ENCODE data around the gene PDE4D. TPM values are rescaled to one million over a fixed set of nuclear protein-coding genes. Genes with fewer than 3 reads are reported as not detected.

Gene PDE4D
- total and polyA plus RNA-seq, 9 donors = 21.1 to 65.9 (median 33.0) TPM

GRCh38 chr5:59107692-59108091 lies 785.8 kb downstream of the PDE4D start:
- Histone ChIP-seq H3K27me3 (ENCODE audit: control insufficient read depth, insufficient read depth, low read length) (no peaks in the 10 kb centered on the region), H3K4me3 (ENCODE audit: low read length) (no peak overlapping the region), H3K9me3 (replicated peaks; ENCODE audit: control insufficient read depth, low read depth, low read length) (no peaks in the 10 kb centered on the region), H3K36me3 (ENCODE audit: control insufficient read depth, insufficient read depth, low read length) (no peaks in the 10 kb centered on the region), H3K4me1 (ENCODE audit: control insufficient read depth, insufficient read depth, low read length) (peaks cover 6% of the 10 kb centered on the region), H3K27ac (ENCODE audit: low read length) (no peak overlapping the region)
- DNase-seq = peak; percentile 22
- 100% methylated on average over 1 of the region's 2 CpGs for WGBS (ENCODE audit: insufficient coverage)

GRCh38 chr5:59104400-59105127 lies 789.0 kb downstream of the PDE4D start:
- H3K9me3 ChIP-seq (replicated peaks; ENCODE audit: control insufficient read depth, low read depth, low read length) = no peaks in the 10 kb centered on the region
- no peaks in the 10 kb centered on the region for H3K27me3 ChIP-seq (ENCODE audit: control insufficient read depth, insufficient read depth, low read length)
- H3K4me1 ChIP-seq (ENCODE audit: control insufficient read depth, insufficient read depth, low read length) = peaks cover 6% of the 10 kb centered on the region
- 91% methylated on average over 4 of the region's 9 CpGs for WGBS (ENCODE audit: insufficient coverage)
- no peaks in the 10 kb centered on the region for H3K36me3 ChIP-seq (ENCODE audit: control insufficient read depth, insufficient read depth, low read length)
- peak; percentile 37 for DNase-seq
- H3K27ac ChIP-seq (ENCODE audit: low read length) = no peak overlapping the region
- H3K4me3 ChIP-seq (ENCODE audit: low read length) = no peak overlapping the region

- no peak overlapping the region for H3K4me3 ChIP-seq (ENCODE audit: low read length)
- 69% methylated on average over 2 of the region's 3 CpGs for WGBS (ENCODE audit: insufficient coverage)
Observed at GRCh38 chr5:59103303-59103702, 790.2 kb downstream of the PDE4D start.

GRCh38 chr5:59102437-59102836 lies 791.1 kb downstream of the PDE4D start:
- Histone ChIP-seq H3K9me3 (replicated peaks; ENCODE audit: control insufficient read depth, low read depth, low read length) (no peaks in the 10 kb centered on the region), H3K27me3 (ENCODE audit: control insufficient read depth, insufficient read depth, low read length) (no peaks in the 10 kb centered on the region), H3K36me3 (ENCODE audit: control insufficient read depth, insufficient read depth, low read length) (no peaks in the 10 kb centered on the region), H3K4me3 (ENCODE audit: low read length) (no peak overlapping the region), H3K27ac (ENCODE audit: low read length) (no peak overlapping the region), H3K4me1 (ENCODE audit: control insufficient read depth, insufficient read depth, low read length) (peaks cover 6% of the 10 kb centered on the region)
- WGBS (ENCODE audit: insufficient coverage) = no CpG with 5 or more reads among the region's 1 CpG
- DNase-seq = no peak

More at GRCh38 chr5:59103303-59103702, 790.2 kb downstream of the PDE4D start:
- Histone ChIP-seq H3K36me3 (ENCODE audit: control insufficient read depth, insufficient read depth, low read length) (no peaks in the 10 kb centered on the region), H3K27me3 (ENCODE audit: control insufficient read depth, insufficient read depth, low read length) (no peaks in the 10 kb centered on the region), H3K9me3 (replicated peaks; ENCODE audit: control insufficient read depth, low read depth, low read length) (no peaks in the 10 kb centered on the region), H3K27ac (ENCODE audit: low read length) (no peak overlapping the region), H3K4me1 (ENCODE audit: control insufficient read depth, insufficient read depth, low read length) (peaks cover 6% of the 10 kb centered on the region)
- DNase-seq = no peak

GRCh38 chr5:59100875-59101274 lies 792.7 kb downstream of the PDE4D start:
- Histone ChIP-seq H3K27me3 (ENCODE audit: control insufficient read depth, insufficient read depth, low read length) (no peaks in the 10 kb centered on the region), H3K36me3 (ENCODE audit: control insufficient read depth, insufficient read depth, low read length) (no peaks in the 10 kb centered on the region), H3K27ac (ENCODE audit: low read length) (no peak overlapping the region), H3K4me1 (ENCODE audit: control insufficient read depth, insufficient read depth, low read length) (peaks cover 6% of the 10 kb centered on the region), H3K9me3 (replicated peaks; ENCODE audit: control insufficient read depth, low read depth, low read length) (no peaks in the 10 kb centered on the region), H3K4me3 (ENCODE audit: low read length) (no peak overlapping the region)
- 97% methylated on average over 5 of the region's 5 CpGs for WGBS (ENCODE audit: insufficient coverage)
- DNase-seq = no peak

GRCh38 chr5:59099995-59100345 lies 793.6 kb downstream of the PDE4D start:
- Histone ChIP-seq H3K27ac (ENCODE audit: low read length) (no peak overlapping the region), H3K27me3 (ENCODE audit: control insufficient read depth, insufficient read depth, low read length) (no peaks in the 10 kb centered on the region), H3K36me3 (ENCODE audit: control insufficient read depth, insufficient read depth, low read length) (no peaks in the 10 kb centered on the region), H3K4me3 (ENCODE audit: low read length) (no peak overlapping the region), H3K4me1 (ENCODE audit: control insufficient read depth, insufficient read depth, low read length) (peaks cover 6% of the 10 kb centered on the region), H3K9me3 (replicated peaks; ENCODE audit: control insufficient read depth, low read depth, low read length) (no peaks in the 10 kb centered on the region)
- DNase-seq = no peak
- 100% methylated on average over 4 of the region's 6 CpGs for WGBS (ENCODE audit: insufficient coverage)

GRCh38 chr5:59099270-59099994 lies 794.1 kb downstream of the PDE4D start:
- H3K27ac ChIP-seq (ENCODE audit: low read length) = no peak overlapping the region
- no peak for DNase-seq

GRCh38 chr5:59098743-59099142 lies 794.8 kb downstream of the PDE4D start:
- Histone ChIP-seq H3K36me3 (ENCODE audit: control insufficient read depth, insufficient read depth, low read length) (no peaks in the 10 kb centered on the region), H3K27ac (ENCODE audit: low read length) (no peak overlapping the region), H3K27me3 (ENCODE audit: control insufficient read depth, insufficient read depth, low read length) (no peaks in the 10 kb centered on the region), H3K4me1 (ENCODE audit: control insufficient read depth, insufficient read depth, low read length) (peaks cover 5% of the 10 kb centered on the region), H3K9me3 (replicated peaks; ENCODE audit: control insufficient read depth, low read depth, low read length) (no peaks in the 10 kb centered on the region), H3K4me3 (ENCODE audit: low read length) (no peak overlapping the region)
- DNase-seq = no peak
- WGBS (ENCODE audit: insufficient coverage) = no CpG with 5 or more reads among the region's 2 CpGs

More at GRCh38 chr5:59099270-59099994, 794.1 kb downstream of the PDE4D start:
- Histone ChIP-seq H3K4me1 (ENCODE audit: control insufficient read depth, insufficient read depth, low read length) (peaks cover 5% of the 10 kb centered on the region), H3K36me3 (ENCODE audit: control insufficient read depth, insufficient read depth, low read length) (no peaks in the 10 kb centered on the region), H3K4me3 (ENCODE audit: low read length) (no peak overlapping the region), H3K9me3 (replicated peaks; ENCODE audit: control insufficient read depth, low read depth, low read length) (no peaks in the 10 kb centered on the region), H3K27me3 (ENCODE audit: control insufficient read depth, insufficient read depth, low read length) (no peaks in the 10 kb centered on the region)
- 90% methylated on average over 2 of the region's 5 CpGs for WGBS (ENCODE audit: insufficient coverage)

GRCh38 chr5:59097712-59098111 lies 795.8 kb downstream of the PDE4D start:
- no peak for DNase-seq
- no peak overlapping the region for H3K4me3 ChIP-seq (ENCODE audit: low read length)
- H3K4me1 ChIP-seq (ENCODE audit: control insufficient read depth, insufficient read depth, low read length) = no peaks in the 10 kb centered on the region
- H3K27me3 ChIP-seq (ENCODE audit: control insufficient read depth, insufficient read depth, low read length) = no peaks in the 10 kb centered on the region
- no peaks in the 10 kb centered on the region for H3K9me3 ChIP-seq (replicated peaks; ENCODE audit: control insufficient read depth, low read depth, low read length)
- no peak overlapping the region for H3K27ac ChIP-seq (ENCODE audit: low read length)
- H3K36me3 ChIP-seq (ENCODE audit: control insufficient read depth, insufficient read depth, low read length) = no peaks in the 10 kb centered on the region

GRCh38 chr5:59097116-59097515 lies 796.4 kb downstream of the PDE4D start:
- H3K27ac ChIP-seq (ENCODE audit: low read length) = no peak overlapping the region

More at GRCh38 chr5:59097116-59097515, 796.4 kb downstream of the PDE4D start:
- Histone ChIP-seq H3K4me3 (ENCODE audit: low read length) (no peak overlapping the region), H3K4me1 (ENCODE audit: control insufficient read depth, insufficient read depth, low read length) (no peaks in the 10 kb centered on the region), H3K9me3 (replicated peaks; ENCODE audit: control insufficient read depth, low read depth, low read length) (no peaks in the 10 kb centered on the region), H3K27me3 (ENCODE audit: control insufficient read depth, insufficient read depth, low read length) (no peaks in the 10 kb centered on the region), H3K36me3 (ENCODE audit: control insufficient read depth, insufficient read depth, low read length) (no peaks in the 10 kb centered on the region)
- DNase-seq = no peak
- 31% methylated on average over 3 of the region's 3 CpGs for WGBS (ENCODE audit: insufficient coverage)
